Measurements from ENCODE around the gene SCARB2. TPM values are rescaled to one million over a fixed set of nuclear protein-coding genes. Genes with fewer than 3 reads are reported as not detected.

SCARB2 gene
- total RNA-seq, 2 experiments from 2014 or later = 8.9 to 15.6 TPM

GRCh38 chr4:76187152-76187551, 26.5 kb downstream of the SCARB2 start:
- no peak overlapping the region for H3K4me3 Mint-ChIP-seq
- DNase-seq (no peak), ATAC-seq (no peak)
- no peak overlapping the region for H3K27ac Mint-ChIP-seq
- peaks cover 14% of the 10 kb centered on the region for H3K36me3 Mint-ChIP-seq
- CTCF ChIA-PET = no interaction called here
- peaks cover 6% of the 10 kb centered on the region for H3K9me3 Mint-ChIP-seq (ENCODE audit: low read depth)
- H3K4me1 Mint-ChIP-seq = no peaks in the 10 kb centered on the region
- H3K27me3 Mint-ChIP-seq = no peaks in the 10 kb centered on the region

GRCh38 chr4:76182463-76182862, 31.2 kb downstream of the SCARB2 start:
- CTCF ChIA-PET = interaction anchor here (1.8 to 2.3 kb wide), 2 partner anchors 195 to 321 kb away, joined by 6 to 15 read pairs; no protein-coding TSS in a partner anchor

DNA sequence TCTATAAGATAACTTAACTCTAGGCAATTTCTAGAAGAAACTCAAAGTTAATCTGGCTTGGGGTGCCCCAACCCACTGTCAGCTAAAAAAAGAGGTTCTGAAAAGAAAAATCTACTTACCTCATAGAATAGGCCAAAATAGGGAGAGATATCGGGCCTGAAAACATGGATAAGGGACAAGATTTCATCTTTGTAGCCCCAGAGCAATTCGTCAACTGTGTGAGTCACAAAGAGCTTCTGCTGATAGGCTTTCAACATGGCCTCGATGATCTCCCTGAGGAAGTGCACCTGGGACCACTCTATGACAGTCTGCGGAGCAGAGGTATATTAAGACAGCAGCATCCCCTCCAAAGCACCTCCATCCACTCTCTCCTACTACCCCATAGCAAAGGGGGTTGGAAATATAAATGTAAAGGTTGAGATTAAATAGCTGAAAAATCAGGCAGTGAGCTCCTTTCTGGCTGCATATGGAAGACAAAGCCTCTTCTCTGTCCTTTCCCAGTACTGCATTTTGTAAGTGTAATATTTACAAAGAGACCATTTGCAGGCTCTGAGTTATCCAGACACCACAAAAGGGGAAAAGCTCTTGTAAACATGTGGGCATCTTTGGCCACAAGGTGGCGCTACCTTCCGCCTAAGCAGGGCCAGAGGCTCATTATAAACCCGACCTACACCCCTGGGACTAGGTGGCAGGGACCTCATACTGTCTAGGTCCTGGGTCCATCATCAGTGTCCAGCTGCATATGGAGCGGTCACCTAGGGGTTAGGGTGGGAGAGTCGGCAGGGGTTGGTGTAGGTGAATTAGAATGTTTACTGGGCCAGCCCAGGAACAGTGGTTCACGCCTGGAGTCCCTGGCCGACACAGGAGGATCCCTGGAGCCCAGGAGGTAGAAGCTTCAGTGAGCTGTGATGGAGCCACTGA, 34.0 kb downstream of the SCARB2 start:
- Mint-ChIP-seq H3K36me3 (no peaks in the 10 kb centered on the region), H3K9me3 (ENCODE audit: low read depth) (no peaks in the 10 kb centered on the region), H3K27ac (no peak overlapping the region), H3K4me1 (no peaks in the 10 kb centered on the region), H3K4me3 (no peak overlapping the region), H3K27me3 (no peaks in the 10 kb centered on the region)
- ATAC-seq (peak; percentile 93), DNase-seq (peak; percentile 87)
- CTCF ChIA-PET = interaction anchor here (0.6 to 5.8 kb wide), 44 partner anchors 10 to 623 kb away, joined by 3 to 119 read pairs (median 4); partner anchors contain the start of genes NUP54, ODAPH and STBD1

More at GRCh38 chr4:76182463-76182862, 31.2 kb downstream of the SCARB2 start:
- no peak overlapping the region for H3K27ac Mint-ChIP-seq
- H3K4me1 Mint-ChIP-seq = no peaks in the 10 kb centered on the region
- H3K4me3 Mint-ChIP-seq = no peak overlapping the region
- DNase-seq = no peak
- no peaks in the 10 kb centered on the region for H3K36me3 Mint-ChIP-seq
- no peak for ATAC-seq
- H3K27me3 Mint-ChIP-seq = no peaks in the 10 kb centered on the region
- no peaks in the 10 kb centered on the region for H3K9me3 Mint-ChIP-seq (ENCODE audit: low read depth)

DNA sequence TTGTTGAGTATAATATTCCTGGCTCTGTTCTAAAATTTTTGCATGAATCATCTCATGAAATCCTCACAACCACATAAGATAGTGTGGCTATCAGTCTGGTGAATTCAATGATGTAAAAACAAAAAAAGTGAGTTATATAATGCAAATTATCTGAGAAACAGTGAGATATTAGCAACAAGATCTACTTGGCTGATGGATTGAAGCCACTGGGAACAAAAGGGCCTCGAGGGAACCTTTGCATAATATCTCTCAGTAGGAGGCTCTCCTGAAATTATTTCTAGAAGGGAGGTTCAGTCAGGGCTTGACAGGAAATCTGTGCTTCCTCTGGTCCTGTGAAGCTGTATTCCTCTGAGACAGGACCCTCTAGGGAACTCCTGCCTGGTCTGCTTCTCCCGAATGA, 35.3 kb downstream of the SCARB2 start:
- Mint-ChIP-seq H3K4me3 (no peak overlapping the region), H3K4me1 (no peaks in the 10 kb centered on the region), H3K27me3 (no peaks in the 10 kb centered on the region), H3K36me3 (no peaks in the 10 kb centered on the region), H3K27ac (no peak overlapping the region), H3K9me3 (ENCODE audit: low read depth) (no peaks in the 10 kb centered on the region)
- CTCF ChIA-PET = interaction anchor here (0.9 to 5.8 kb wide), 5 partner anchors 9 to 199 kb away, joined by 3 to 119 read pairs (median 9); partner anchors contain the start of gene NUP54
- ATAC-seq (no peak), DNase-seq (no peak)

GRCh38 chr4:76177709-76178108, 35.9 kb downstream of the SCARB2 start:
- no peak for ATAC-seq
- H3K27me3 Mint-ChIP-seq = no peaks in the 10 kb centered on the region
- CTCF ChIA-PET = interaction anchor here (0.9 to 5.8 kb wide), 3 partner anchors 8 to 199 kb away, joined by 3 to 119 read pairs (median 4); no protein-coding TSS in a partner anchor
- no peaks in the 10 kb centered on the region for H3K4me1 Mint-ChIP-seq
- no peaks in the 10 kb centered on the region for H3K9me3 Mint-ChIP-seq (ENCODE audit: low read depth)
- no peak overlapping the region for H3K4me3 Mint-ChIP-seq
- no peaks in the 10 kb centered on the region for H3K36me3 Mint-ChIP-seq
- DNase-seq = no peak
- H3K27ac Mint-ChIP-seq = no peak overlapping the region

- Mint-ChIP-seq H3K4me3 (no peak overlapping the region), H3K36me3 (no peaks in the 10 kb centered on the region), H3K27me3 (no peaks in the 10 kb centered on the region), H3K4me1 (no peaks in the 10 kb centered on the region), H3K27ac (no peak overlapping the region), H3K9me3 (ENCODE audit: low read depth) (no peaks in the 10 kb centered on the region)
- CTCF ChIA-PET = interaction anchor here (1.0 kb wide), 1 partner anchor 27 kb away, joined by 3 read pairs; the partner anchor contains the start of gene NUP54
- DNase-seq = no peak
- ATAC-seq = no peak
These were observed 38.3 kb downstream of the SCARB2 start for GRCh38 chr4:76175336-76175735.

DNA sequence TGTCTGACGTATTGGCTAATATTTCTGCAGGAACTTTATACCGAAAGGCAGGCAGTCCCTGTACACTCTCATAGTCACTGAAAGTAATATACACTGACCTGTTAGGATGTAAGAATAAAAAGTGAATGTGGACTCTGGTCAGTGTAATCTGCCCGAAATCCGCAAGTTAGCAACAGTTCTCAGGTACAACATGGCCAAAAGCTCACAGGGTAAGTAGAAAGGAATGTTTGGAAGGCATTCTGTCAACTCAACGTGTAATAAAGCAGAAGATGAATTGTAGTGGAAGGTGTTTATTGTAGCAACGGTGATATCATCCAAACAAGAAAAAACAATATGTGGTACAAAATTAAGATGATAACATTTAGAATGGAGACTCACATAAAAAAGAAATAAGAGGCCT, 39.4 kb downstream of the SCARB2 start:
- CTCF ChIA-PET = no interaction called here

GRCh38 chr4:76168688-76169087, 44.9 kb downstream of the SCARB2 start:
- Mint-ChIP-seq H3K27me3 (no peaks in the 10 kb centered on the region), H3K36me3 (peaks cover 12% of the 10 kb centered on the region), H3K4me1 (no peaks in the 10 kb centered on the region), H3K27ac (no peak overlapping the region), H3K4me3 (no peak overlapping the region), H3K9me3 (ENCODE audit: low read depth) (no peaks in the 10 kb centered on the region)
- ATAC-seq (no peak), DNase-seq (no peak)
- CTCF ChIA-PET = interaction anchor here (1.4 to 3.2 kb wide), 2 partner anchors 9 to 12 kb away, joined by 3 to 14 read pairs; no protein-coding TSS in a partner anchor

More for the DNA sequence above, 39.4 kb downstream of the SCARB2 start:
- H3K27ac Mint-ChIP-seq = no peak overlapping the region
- no peaks in the 10 kb centered on the region for H3K27me3 Mint-ChIP-seq
- no peak for DNase-seq
- H3K4me1 Mint-ChIP-seq = no peaks in the 10 kb centered on the region
- no peak overlapping the region for H3K4me3 Mint-ChIP-seq
- H3K36me3 Mint-ChIP-seq = no peaks in the 10 kb centered on the region
- no peaks in the 10 kb centered on the region for H3K9me3 Mint-ChIP-seq (ENCODE audit: low read depth)
- ATAC-seq = no peak

GRCh38 chr4:76166480-76166879, 47.1 kb downstream of the SCARB2 start:
- H3K4me1 Mint-ChIP-seq = no peaks in the 10 kb centered on the region
- CTCF ChIA-PET = no interaction called here
- ATAC-seq (no peak), DNase-seq (no peak)
- H3K27ac Mint-ChIP-seq = no peak overlapping the region
- peaks cover 17% of the 10 kb centered on the region for H3K36me3 Mint-ChIP-seq
- no peak overlapping the region for H3K4me3 Mint-ChIP-seq
- H3K27me3 Mint-ChIP-seq = no peaks in the 10 kb centered on the region
- no peaks in the 10 kb centered on the region for H3K9me3 Mint-ChIP-seq (ENCODE audit: low read depth)

- Mint-ChIP-seq H3K4me1 (no peaks in the 10 kb centered on the region), H3K27me3 (no peaks in the 10 kb centered on the region), H3K9me3 (ENCODE audit: low read depth) (no peaks in the 10 kb centered on the region), H3K36me3 (peaks cover 8% of the 10 kb centered on the region), H3K27ac (no peak overlapping the region), H3K4me3 (no peak overlapping the region)
- DNase-seq (no peak), ATAC-seq (no peak)
- CTCF ChIA-PET = interaction anchor here (1.0 to 1.3 kb wide), 2 partner anchors 18 to 19 kb away, joined by 3 to 4 read pairs; no protein-coding TSS in a partner anchor
These were observed 53.3 kb downstream of the SCARB2 start for GRCh38 chr4:76160355-76160754.

DNA sequence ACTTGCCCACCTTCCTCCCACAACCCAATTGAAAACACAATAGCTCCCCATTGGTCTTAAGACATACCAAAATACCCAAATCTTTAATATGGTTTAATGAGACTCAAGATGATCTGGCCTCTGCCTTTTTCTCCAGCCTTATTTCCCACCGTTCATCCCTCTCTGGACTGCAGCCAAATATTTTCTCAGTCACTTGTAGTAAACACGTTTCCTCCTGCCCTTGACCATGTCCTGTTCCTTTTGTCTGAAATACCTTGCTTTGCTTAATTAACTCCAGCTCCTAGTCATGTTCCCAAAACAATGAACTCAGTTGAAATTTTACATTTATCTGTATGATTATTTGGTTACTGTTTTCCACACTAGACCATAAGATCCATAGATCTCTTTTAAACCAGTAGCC, 57.0 kb downstream of the SCARB2 start:
- Mint-ChIP-seq H3K27me3 (no peaks in the 10 kb centered on the region), H3K36me3 (peaks cover 4% of the 10 kb centered on the region), H3K9me3 (ENCODE audit: low read depth) (no peaks in the 10 kb centered on the region), H3K4me3 (no peak overlapping the region), H3K27ac (no peak overlapping the region), H3K4me1 (no peaks in the 10 kb centered on the region)
- ATAC-seq (no peak), DNase-seq (no peak)
- CTCF ChIA-PET = interaction anchor here (2.2 kb wide), 1 partner anchor 23 kb away, joined by 6 read pairs; no protein-coding TSS in a partner anchor

DNA sequence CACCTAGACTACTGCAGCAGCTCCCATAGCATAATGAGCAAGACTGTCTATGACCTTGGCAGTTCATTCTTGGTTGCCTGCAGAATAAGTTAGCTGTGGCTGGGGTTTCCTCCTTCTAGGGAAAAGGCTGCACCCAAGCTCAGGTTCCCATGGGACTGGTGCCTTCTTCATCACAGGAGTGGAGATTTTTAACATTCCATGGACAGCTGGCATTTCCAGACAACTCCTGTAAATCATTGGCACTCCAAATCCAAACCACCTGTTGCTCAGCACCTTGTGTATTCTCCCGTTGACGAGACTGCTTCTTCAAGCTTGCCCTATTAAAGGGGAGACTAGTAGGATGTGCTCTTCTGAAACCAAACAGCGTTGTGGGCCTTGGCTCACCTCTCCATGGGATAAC, 57.6 kb downstream of the SCARB2 start:
- Mint-ChIP-seq H3K36me3 (peaks cover 4% of the 10 kb centered on the region), H3K27ac (no peak overlapping the region)

DNA sequence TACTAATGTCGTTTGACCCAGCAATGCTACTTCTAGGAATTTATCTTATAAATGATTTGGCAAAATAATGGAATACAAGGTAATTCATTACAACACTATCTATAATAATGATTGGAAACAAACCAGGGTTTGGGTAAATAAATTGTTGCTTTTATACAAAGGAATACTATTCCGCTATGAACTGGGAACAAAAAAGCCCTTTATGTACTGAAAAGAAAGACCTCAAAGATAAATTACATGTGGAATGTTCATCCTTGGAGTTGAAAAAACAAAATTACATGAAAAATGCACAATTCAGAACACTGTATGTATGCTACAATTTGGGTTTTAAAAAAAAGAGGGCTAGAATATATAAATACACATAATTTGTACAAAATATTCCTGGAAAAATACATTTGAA, 60.3 kb downstream of the SCARB2 start:
- no peak overlapping the region for H3K4me3 Mint-ChIP-seq
- DNase-seq (no peak), ATAC-seq (no peak)
- no peaks in the 10 kb centered on the region for H3K9me3 Mint-ChIP-seq (ENCODE audit: low read depth)
- peaks cover 4% of the 10 kb centered on the region for H3K36me3 Mint-ChIP-seq
- H3K27ac Mint-ChIP-seq = no peak overlapping the region
- peaks cover 11% of the 10 kb centered on the region for H3K4me1 Mint-ChIP-seq
- H3K27me3 Mint-ChIP-seq = no peaks in the 10 kb centered on the region
- CTCF ChIA-PET = no interaction called here

More for the DNA sequence above, 57.6 kb downstream of the SCARB2 start:
- no peak for DNase-seq
- H3K4me3 Mint-ChIP-seq = no peak overlapping the region
- no peaks in the 10 kb centered on the region for H3K4me1 Mint-ChIP-seq
- no peaks in the 10 kb centered on the region for H3K27me3 Mint-ChIP-seq
- no peak for ATAC-seq
- CTCF ChIA-PET = interaction anchor here (2.2 kb wide), 1 partner anchor 24 kb away, joined by 6 read pairs; no protein-coding TSS in a partner anchor
- H3K9me3 Mint-ChIP-seq (ENCODE audit: low read depth) = no peaks in the 10 kb centered on the region

All from activated CD8-positive, alpha-beta memory T cell treated with anti-CD3 and anti-CD28 coated beads, Interleukin-2, amount 10 ng/mL, durations not matched to agents 7 days and 5 days (primary cell).